GM15510 (cell line): ENCODE measurements around the gene PRAME.

Experiments used
- POLR2A ChIP-seq: IDR thresholded peaks from 3 replicates; pipeline ENCODE4 v1.6.1; 2011; ENCODE audit warnings: borderline replicate concordance; ENCODE audit not compliant: insufficient read length; ENCODE audit errors: extremely low read depth

Gene PRAME

GRCh38 chr22:22558972-22559603 is at the start of gene PRAME:
PRAME (minus strand) TSS chr22:22559265; CDS start chr22:22556832, 2,433 bp downstream.
- TF ChIP-seq POLR2A: no peak

- no peak for TF ChIP-seq POLR2A
Measured at GRCh38 chr22:22605074-22605404, 46.0 kb upstream of the PRAME start.

- no peak for TF ChIP-seq POLR2A
Measured at GRCh38 chr22:22604326-22605073, 45.4 kb upstream of the PRAME start.

- no peak for TF ChIP-seq POLR2A
Measured at GRCh38 chr22:22603470-22603947, 44.4 kb upstream of the PRAME start.

GRCh38 chr22:22600531-22601261 is 41.6 kb upstream of the PRAME start:
- TF ChIP-seq POLR2A: no peak

GRCh38 chr22:22599248-22599647 is 40.2 kb upstream of the PRAME start:
- no peak for TF ChIP-seq POLR2A

GRCh38 chr22:22598144-22598543 is 39.1 kb upstream of the PRAME start:
- TF ChIP-seq POLR2A: no peak

GRCh38 chr22:22595001-22595835 is 36.2 kb upstream of the PRAME start:
- TF ChIP-seq POLR2A: no peak

GRCh38 chr22:22593964-22594656 is 35.0 kb upstream of the PRAME start:
- no peak for TF ChIP-seq POLR2A

- TF ChIP-seq POLR2A: no peak
Measured at GRCh38 chr22:22593250-22593649, 34.2 kb upstream of the PRAME start.

- no peak for TF ChIP-seq POLR2A
Measured at GRCh38 chr22:22591348-22592299, 32.6 kb upstream of the PRAME start.

GRCh38 chr22:22590136-22590891 is 31.2 kb upstream of the PRAME start:
- no peak for TF ChIP-seq POLR2A
